A375 (cell line): Measurements from ENCODE around the gene PCDHA11. TPM values are rescaled to one million over a fixed set of nuclear protein-coding genes. Genes with fewer than 3 reads are reported as not detected.

ENCODE experiments used
- total RNA-seq: library from RNA; depleted of rRNA; stranded (reverse); fragments of >200 nt; shearing (Covaris generic); gene quantifications from 2 replicates; pipeline ENCODE4 v1.2.3, GENCODE V29; 2014; rRNA removed

Gene PCDHA11
- total RNA-seq, 1 experiment from 2014 or later: 1.9 TPM

Other genes with a start within 250 kb of the PCDHA11 start
- gene CD14, start 235.8 kb upstream of the PCDHA11 start, total RNA-seq: 0.30 and 0.66 TPM in 2 replicates
- gene TMCO6, start 229.5 kb upstream of the PCDHA11 start, total RNA-seq: 22.0 and 35.5 TPM in 2 replicates
- 98.0 and 106 TPM in 2 replicates for gene NDUFA2, start 221.3 kb upstream of the PCDHA11 start, total RNA-seq
- gene IK, start 221.1 kb upstream of the PCDHA11 start, total RNA-seq: 156 and 166 TPM in 2 replicates
- gene WDR55, start 204.1 kb upstream of the PCDHA11 start, total RNA-seq: 24.7 and 29.2 TPM in 2 replicates
- gene DND1, start 195.4 kb upstream of the PCDHA11 start, total RNA-seq: 1.2 and 2.6 TPM in 2 replicates
- 181 and 182 TPM in 2 replicates for gene HARS1, start 177.6 kb upstream of the PCDHA11 start, total RNA-seq
- gene HARS2, start 177.5 kb upstream of the PCDHA11 start, total RNA-seq: 36.4 and 42.9 TPM in 2 replicates
- 54.2 and 64.0 TPM in 2 replicates for gene ZMAT2, start 168.5 kb upstream of the PCDHA11 start, total RNA-seq
- 2.1 and 2.5 TPM in 2 replicates for gene PCDHA1, start 82.8 kb upstream of the PCDHA11 start, total RNA-seq
- 0.96 and 1.3 TPM in 2 replicates for gene PCDHA2, start 74.1 kb upstream of the PCDHA11 start, total RNA-seq
- gene PCDHA3, start 67.9 kb upstream of the PCDHA11 start, total RNA-seq: 1.6 and 2.5 TPM in 2 replicates
- 2.4 and 3.2 TPM in 2 replicates for gene PCDHA4, start 61.9 kb upstream of the PCDHA11 start, total RNA-seq
- 2.5 and 3.0 TPM in 2 replicates for gene PCDHA5, start 47.3 kb upstream of the PCDHA11 start, total RNA-seq
- 11.5 TPM in 2 replicates for gene PCDHA6, start 41.0 kb upstream of the PCDHA11 start, total RNA-seq
- 3.0 and 4.4 TPM in 2 replicates for gene PCDHA7, start 34.7 kb upstream of the PCDHA11 start, total RNA-seq
- gene PCDHA8, start 27.8 kb upstream of the PCDHA11 start, total RNA-seq: 0.37 and 0.53 TPM in 2 replicates
- gene PCDHA9, start 20.6 kb upstream of the PCDHA11 start, total RNA-seq: 1.8 and 2.2 TPM in 2 replicates
- 1.5 and 1.8 TPM in 2 replicates for gene PCDHA10, start 13.1 kb upstream of the PCDHA11 start, total RNA-seq
- 2.8 and 3.7 TPM in 2 replicates for gene PCDHA12, start 6.4 kb downstream of the PCDHA11 start, total RNA-seq
- gene PCDHA13, start 13.2 kb downstream of the PCDHA11 start, total RNA-seq: 1.3 and 1.4 TPM in 2 replicates
- gene PCDHAC1, start 57.3 kb downstream of the PCDHA11 start, total RNA-seq: 1.5 and 2.3 TPM in 2 replicates
- gene PCDHAC2, start 97.5 kb downstream of the PCDHA11 start, total RNA-seq: 3.9 and 5.3 TPM in 2 replicates
- gene PCDHB1, start 182.4 kb downstream of the PCDHA11 start, total RNA-seq: 0.11 TPM in 1 of 2 replicates, not detected in the other
- 11.2 and 12.8 TPM in 2 replicates for gene PCDHB2, start 225.7 kb downstream of the PCDHA11 start, total RNA-seq
- gene PCDHB3, start 231.5 kb downstream of the PCDHA11 start, total RNA-seq: 0.26 and 0.45 TPM in 2 replicates